Suprapubic skin (tissue), 4 donors: ENCODE results near the gene GYS2. TPM values are rescaled to one million over a fixed set of nuclear protein-coding genes. Genes with fewer than 3 reads are reported as not detected.
"Not testable (repeated sequence)": the region's sequence is repeated elsewhere in the genome, so short reads cannot be mapped to it uniquely, and the experiment has no call there.

Experiments used
- DNase-seq, 2 donors: peaks; one replicate each; pipeline ENCODE4 v3.0.0-alpha.2; 2019; ENCODE audit warnings: low spot score in 2 of 2
- H3K27ac ChIP-seq: fragments of 200-600 bp; sonication (generic); one replicate; pipeline ENCODE4 v1.5.1; 2019
- H3K27me3 ChIP-seq: fragments of 200-600 bp; sonication (generic); one replicate; pipeline ENCODE4 v1.5.1; 2019
- H3K36me3 ChIP-seq: fragments of 200-600 bp; sonication (generic); one replicate; pipeline ENCODE4 v1.5.1; 2019
- H3K4me1 ChIP-seq: fragments of 200-600 bp; sonication (generic); one replicate; pipeline ENCODE4 v1.5.1; 2019
- H3K4me3 ChIP-seq: fragments of 200-600 bp; sonication (generic); one replicate; pipeline ENCODE4 v1.5.1; 2019; ENCODE audit warnings: mild to moderate bottlenecking
- H3K9me3 ChIP-seq: fragments of 200-600 bp; sonication (generic); one replicate; pipeline ENCODE4 v1.5.1; 2019
- EP300 ChIP-seq: sonication (generic); formaldehyde crosslinking; IDR thresholded peaks from one replicate; pipeline ENCODE4 v1.6.1; 2017; ENCODE audit warnings: antibody characterized with exemption
- POLR2A ChIP-seq, 2 donors: fragments of 450-650 bp; IDR thresholded peaks; one replicate each; pipeline ENCODE4 v1.6.1; 2017; ENCODE audit warnings: antibody characterized with exemption in 2 of 2, mild to moderate bottlenecking in 2 of 2, moderate library complexity in 2 of 2
- POLR2AphosphoS5 ChIP-seq, 3 donors: sonication (generic); formaldehyde crosslinking; IDR thresholded peaks; one replicate each; pipeline ENCODE4 v1.6.1; 2017; ENCODE audit warnings: antibody characterized with exemption in 3 of 3
- WGBS: methylation state at CpG from one replicate; pipeline ENCODE4 v1.1.5; 2018; 5-methylcytosine and 5-hydroxymethylcytosine counted together
- total RNA-seq, 4 donors: library from RNA; depleted of rRNA; stranded (reverse); fragments of >200 nt; gene quantifications; one replicate each; pipeline ENCODE4 v1.1.0, GENCODE V29; 2016
- TF ChIP-seq, protein P1 (sequence below), 2 donors: fragments of 200-600 bp in 1 of 2; fragments of 450-650 bp in 1 of 2; sonication (generic) in 1 of 2; IDR thresholded peaks; one replicate each; pipeline ENCODE4 v1.5.1; 2016 to 2019; ENCODE audit warnings: antibody characterized with exemption in 2 of 2, mild to moderate bottlenecking in 1 of 2, moderate library complexity in 1 of 2

GYS2 gene
- total RNA-seq, 4 donors from 2014 or later = 0.32 TPM; not detected in 3

DNA sequence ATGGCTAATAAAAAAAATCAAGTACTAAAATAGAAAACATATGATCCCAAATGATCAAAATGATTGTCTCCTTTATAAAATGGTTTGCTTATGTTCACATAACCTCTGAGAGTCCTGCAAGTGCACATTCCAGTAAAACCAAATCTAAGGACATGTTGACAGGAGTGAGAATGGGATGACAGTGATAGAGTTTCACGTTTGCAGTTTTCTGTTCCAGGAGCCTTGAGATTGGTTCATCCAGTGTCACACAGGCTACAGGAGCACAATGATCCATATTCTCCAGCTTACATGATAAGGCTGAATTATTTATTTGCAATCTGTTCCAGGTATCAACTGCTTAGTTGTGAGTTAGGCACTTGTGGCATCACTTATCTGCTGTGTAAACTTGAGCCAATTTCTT lies 1.5 kb upstream of the GYS2 start:
- H3K9me3 ChIP-seq = no peaks in the 10 kb centered on the region
- TF ChIP-seq, protein P1, sequence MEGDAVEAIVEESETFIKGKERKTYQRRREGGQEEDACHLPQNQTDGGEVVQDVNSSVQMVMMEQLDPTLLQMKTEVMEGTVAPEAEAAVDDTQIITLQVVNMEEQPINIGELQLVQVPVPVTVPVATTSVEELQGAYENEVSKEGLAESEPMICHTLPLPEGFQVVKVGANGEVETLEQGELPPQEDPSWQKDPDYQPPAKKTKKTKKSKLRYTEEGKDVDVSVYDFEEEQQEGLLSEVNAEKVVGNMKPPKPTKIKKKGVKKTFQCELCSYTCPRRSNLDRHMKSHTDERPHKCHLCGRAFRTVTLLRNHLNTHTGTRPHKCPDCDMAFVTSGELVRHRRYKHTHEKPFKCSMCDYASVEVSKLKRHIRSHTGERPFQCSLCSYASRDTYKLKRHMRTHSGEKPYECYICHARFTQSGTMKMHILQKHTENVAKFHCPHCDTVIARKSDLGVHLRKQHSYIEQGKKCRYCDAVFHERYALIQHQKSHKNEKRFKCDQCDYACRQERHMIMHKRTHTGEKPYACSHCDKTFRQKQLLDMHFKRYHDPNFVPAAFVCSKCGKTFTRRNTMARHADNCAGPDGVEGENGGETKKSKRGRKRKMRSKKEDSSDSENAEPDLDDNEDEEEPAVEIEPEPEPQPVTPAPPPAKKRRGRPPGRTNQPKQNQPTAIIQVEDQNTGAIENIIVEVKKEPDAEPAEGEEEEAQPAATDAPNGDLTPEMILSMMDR (IDR thresholded peaks at IDR 0.05) = no peak
- TF ChIP-seq EP300 = no peak
- no peak for TF ChIP-seq POLR2A (IDR thresholded peaks at IDR 0.05)
- TF ChIP-seq POLR2AphosphoS5 (IDR thresholded peaks at IDR 0.05) = no peak
- no peaks in the 10 kb centered on the region for H3K4me1 ChIP-seq
- no peak overlapping the region for H3K27ac ChIP-seq
- no peaks in the 10 kb centered on the region for H3K36me3 ChIP-seq
- WGBS = 67% methylated on average over 1 of the region's 1 CpG
- DNase-seq = no peak
- no peak overlapping the region for H3K4me3 ChIP-seq
- no peaks in the 10 kb centered on the region for H3K27me3 ChIP-seq

DNA sequence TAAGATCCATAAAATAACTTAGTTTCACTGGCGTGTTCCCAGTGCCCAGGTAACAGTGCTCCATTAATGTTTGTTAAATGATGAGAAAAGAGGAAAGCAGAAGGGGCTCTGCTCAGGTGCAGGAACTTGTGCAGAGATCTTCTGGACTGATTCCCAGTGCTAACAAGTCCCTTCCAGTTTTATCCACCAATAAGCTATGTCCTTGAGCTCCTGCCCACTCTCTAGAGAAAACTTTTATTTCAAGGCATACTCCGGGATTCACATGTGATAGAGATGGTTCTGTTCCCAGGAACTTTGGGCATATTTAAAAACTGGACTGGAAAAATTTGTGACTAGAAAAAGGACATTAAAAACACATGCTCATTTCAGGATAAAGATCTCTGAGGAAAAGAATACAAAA lies 1.9 kb downstream of the GYS2 start:
- H3K27ac ChIP-seq = no peak overlapping the region
- no peak for TF ChIP-seq EP300
- TF ChIP-seq POLR2A (IDR thresholded peaks at IDR 0.05) = no peak
- TF ChIP-seq POLR2AphosphoS5 (IDR thresholded peaks at IDR 0.05) = no peak
- TF ChIP-seq, protein P1 (IDR thresholded peaks at IDR 0.05) = no peak
- H3K9me3 ChIP-seq = no peaks in the 10 kb centered on the region
- no peaks in the 10 kb centered on the region for H3K27me3 ChIP-seq
- WGBS = 52% methylated on average over 2 of the region's 2 CpGs
- H3K4me3 ChIP-seq = no peak overlapping the region
- no peaks in the 10 kb centered on the region for H3K36me3 ChIP-seq
- H3K4me1 ChIP-seq = no peaks in the 10 kb centered on the region
- no peak for DNase-seq

DNA sequence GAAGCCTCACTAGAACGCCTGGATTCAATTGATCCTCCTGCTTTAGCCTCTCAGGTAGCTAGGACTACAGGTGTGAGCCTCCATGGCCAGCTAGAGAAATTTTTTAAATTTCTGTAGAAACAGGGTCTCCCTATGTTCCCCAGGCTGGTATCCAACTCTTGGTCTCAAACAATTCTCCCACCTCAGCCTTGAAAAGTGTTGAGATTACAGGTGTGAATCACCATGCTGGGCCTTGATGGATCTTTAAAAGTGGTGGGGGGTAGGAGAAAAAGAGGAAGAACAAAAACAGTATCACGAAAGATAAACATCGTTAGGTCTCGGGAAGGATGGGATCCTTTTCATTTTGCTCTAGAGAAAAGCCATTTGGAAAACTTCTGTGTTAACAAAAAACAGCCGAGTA lies 4.5 kb downstream of the GYS2 start:
- no peaks in the 10 kb centered on the region for H3K4me1 ChIP-seq
- DNase-seq = no peak
- no peaks in the 10 kb centered on the region for H3K36me3 ChIP-seq
- H3K4me3 ChIP-seq = no peak overlapping the region
- no peaks in the 10 kb centered on the region for H3K9me3 ChIP-seq
- no peak overlapping the region for H3K27ac ChIP-seq
- no peaks in the 10 kb centered on the region for H3K27me3 ChIP-seq
- TF ChIP-seq EP300 (no peak), POLR2A (IDR thresholded peaks at IDR 0.05) (no peak), POLR2AphosphoS5 (IDR thresholded peaks at IDR 0.05) (no peak)
- TF ChIP-seq, protein P1 (IDR thresholded peaks at IDR 0.05) = no peak
- 68% methylated on average over 5 of the region's 5 CpGs for WGBS

DNA sequence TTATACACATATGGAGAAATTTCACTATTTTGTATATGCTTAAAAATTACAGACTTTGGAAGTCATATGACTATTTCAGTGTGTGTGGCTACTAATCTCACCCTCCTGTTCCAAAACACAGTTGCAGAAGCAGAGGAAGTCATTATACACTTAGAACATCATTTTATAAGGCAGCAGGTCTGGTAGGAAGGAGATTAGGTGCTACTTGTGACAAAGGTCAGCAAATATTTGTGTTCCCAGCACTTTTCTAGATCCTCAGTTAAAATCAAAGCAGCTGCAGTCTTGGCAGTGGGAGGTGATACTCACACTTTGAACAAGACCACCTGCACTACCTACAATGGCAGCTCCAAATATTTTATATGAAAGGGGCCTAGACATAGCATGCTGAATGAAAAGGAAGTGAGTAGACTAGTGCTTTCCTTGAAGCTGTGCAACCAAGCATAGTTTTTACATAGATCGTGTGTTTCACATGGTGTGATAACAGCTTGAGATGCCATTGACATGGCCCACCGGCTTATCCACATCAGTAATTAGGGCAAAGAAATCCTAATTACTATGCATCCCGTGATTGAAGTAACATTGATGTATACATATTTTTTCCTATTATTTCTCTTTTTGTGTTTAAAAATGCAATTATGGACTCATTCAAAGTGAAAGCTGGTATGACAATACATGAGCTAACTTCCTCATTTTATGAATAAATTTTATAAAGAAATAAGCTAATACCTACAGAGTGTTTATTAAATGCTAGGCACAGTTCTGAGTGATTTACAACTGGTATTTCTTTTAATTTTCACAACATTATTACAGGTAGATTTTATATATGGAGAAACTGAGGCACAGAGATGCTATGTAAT lies 5.3 kb downstream of the GYS2 start:
- no peaks in the 10 kb centered on the region for H3K9me3 ChIP-seq
- no peaks in the 10 kb centered on the region for H3K4me1 ChIP-seq
- no peak for DNase-seq
- WGBS = 88% methylated on average over 3 of the region's 3 CpGs
- H3K36me3 ChIP-seq = no peaks in the 10 kb centered on the region
- no peak overlapping the region for H3K27ac ChIP-seq
- TF ChIP-seq POLR2A (IDR thresholded peaks at IDR 0.05) (no peak), POLR2AphosphoS5 (IDR thresholded peaks at IDR 0.05) (no peak), EP300 (no peak)
- TF ChIP-seq, protein P1 (IDR thresholded peaks at IDR 0.05) = no peak
- H3K4me3 ChIP-seq = no peak overlapping the region
- H3K27me3 ChIP-seq = no peaks in the 10 kb centered on the region

DNA sequence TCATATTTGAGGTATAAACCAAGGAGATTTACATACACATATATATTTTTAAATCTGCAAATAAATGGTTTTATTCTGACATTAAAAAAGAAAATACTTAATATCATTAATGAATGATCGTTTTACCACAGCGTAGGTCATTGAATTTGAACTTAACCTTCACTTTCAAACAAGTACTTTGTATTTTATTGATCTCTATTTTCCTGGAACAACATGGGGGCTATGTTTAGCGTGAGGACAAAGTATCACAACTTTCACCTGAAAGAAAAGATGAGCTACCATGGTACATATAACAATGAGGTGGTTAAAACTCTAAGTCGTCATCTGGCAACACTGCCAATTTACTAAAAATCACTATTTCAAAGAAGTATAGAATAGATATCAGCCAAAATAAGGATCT lies 6.0 kb downstream of the GYS2 start:
- Histone ChIP-seq H3K4me3 (no peak overlapping the region), H3K9me3 (no peaks in the 10 kb centered on the region), H3K27ac (no peak overlapping the region), H3K4me1 (no peaks in the 10 kb centered on the region), H3K27me3 (no peaks in the 10 kb centered on the region), H3K36me3 (no peaks in the 10 kb centered on the region)
- no peak for DNase-seq
- no peak for TF ChIP-seq POLR2AphosphoS5 (IDR thresholded peaks at IDR 0.05)
- TF ChIP-seq POLR2A (IDR thresholded peaks at IDR 0.05) = no peak
- no peak for TF ChIP-seq EP300
- TF ChIP-seq, protein P1 (IDR thresholded peaks at IDR 0.05) = no peak
- 92% methylated on average over 4 of the region's 4 CpGs for WGBS

DNA sequence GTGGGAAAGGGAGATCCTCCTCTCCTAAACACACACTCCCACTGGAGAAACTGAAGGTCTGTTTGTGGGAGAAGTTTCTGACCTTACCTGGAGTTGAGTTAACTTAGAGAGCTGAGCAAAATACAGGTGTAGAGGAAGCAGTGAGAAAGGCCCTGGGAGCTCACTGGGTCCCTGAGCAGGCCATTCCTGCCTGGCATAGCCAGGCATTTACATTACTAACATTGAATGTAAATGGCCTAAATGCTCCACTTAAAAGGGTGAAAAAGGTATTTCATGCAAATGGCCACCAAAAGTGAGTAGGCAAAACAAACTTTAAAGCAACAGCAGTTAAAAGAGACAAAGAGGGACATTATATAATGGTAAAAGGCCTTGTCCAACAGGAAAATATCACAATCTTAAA lies 9.3 kb downstream of the GYS2 start:
- not testable (repeated sequence) for H3K27ac ChIP-seq, H3K27me3 ChIP-seq, H3K4me1 ChIP-seq, H3K9me3 ChIP-seq, DNase-seq, H3K4me3 ChIP-seq, H3K36me3 ChIP-seq
